Measurements from ENCODE around the gene MYLK4.

MYLK4 gene

GRCh38 chr6:2659381-2659780 is 91.3 kb downstream of the MYLK4 start:
- TF ChIP-seq YY1 (IDR thresholded peaks at IDR 0.05; ENCODE audit: insufficient read depth, insufficient read length) (no peak), ZNF274 (IDR thresholded peaks at IDR 0.05; ENCODE audit: low read depth, low read length) (no peak), SUZ12 (IDR thresholded peaks at IDR 0.05; ENCODE audit: extremely low read depth, insufficient read depth, insufficient read length) (no peak)
- DNase-seq (ENCODE audit: low read depth, low spot score), result no peak
- no peak overlapping the region for H3K9ac ChIP-seq (ENCODE audit: insufficient read length, low read depth)
- peaks cover 22% of the 10 kb centered on the region for H3K9me3 ChIP-seq (ENCODE audit: insufficient read depth, low read length)
- no peaks in the 10 kb centered on the region for H3K27me3 ChIP-seq (ENCODE audit: insufficient read depth, insufficient read length)
- H3K36me3 ChIP-seq (ENCODE audit: insufficient read depth, insufficient read length, low read length), result no peaks in the 10 kb centered on the region
- no peak overlapping the region for H3K4me3 ChIP-seq (ENCODE audit: insufficient read length, low read depth)
- no peaks in the 10 kb centered on the region for H3K4me1 ChIP-seq (ENCODE audit: insufficient read depth, insufficient read length)

GRCh38 chr6:2658788-2659187 is 91.9 kb downstream of the MYLK4 start:
- H3K9ac ChIP-seq (ENCODE audit: insufficient read length, low read depth), result no peak overlapping the region
- no peaks in the 10 kb centered on the region for H3K36me3 ChIP-seq (ENCODE audit: insufficient read depth, insufficient read length, low read length)
- DNase-seq (ENCODE audit: low read depth, low spot score), result no peak
- H3K4me1 ChIP-seq (ENCODE audit: insufficient read depth, insufficient read length), result no peaks in the 10 kb centered on the region
- no peak for TF ChIP-seq YY1 (IDR thresholded peaks at IDR 0.05; ENCODE audit: insufficient read depth, insufficient read length)
- no peak for TF ChIP-seq SUZ12 (IDR thresholded peaks at IDR 0.05; ENCODE audit: extremely low read depth, insufficient read depth, insufficient read length)
- TF ChIP-seq ZNF274 (IDR thresholded peaks at IDR 0.05; ENCODE audit: low read depth, low read length), result no peak
- no peak overlapping the region for H3K4me3 ChIP-seq (ENCODE audit: insufficient read length, low read depth)
- peaks cover 22% of the 10 kb centered on the region for H3K9me3 ChIP-seq (ENCODE audit: insufficient read depth, low read length)
- H3K27me3 ChIP-seq (ENCODE audit: insufficient read depth, insufficient read length), result no peaks in the 10 kb centered on the region

GRCh38 chr6:2656460-2657079 is 94.2 kb downstream of the MYLK4 start:
- Histone ChIP-seq H3K4me3 (ENCODE audit: insufficient read length, low read depth) (no peak overlapping the region), H3K9me3 (ENCODE audit: insufficient read depth, low read length) (peaks cover 13% of the 10 kb centered on the region), H3K36me3 (ENCODE audit: insufficient read depth, insufficient read length, low read length) (no peaks in the 10 kb centered on the region), H3K4me1 (ENCODE audit: insufficient read depth, insufficient read length) (no peaks in the 10 kb centered on the region), H3K27me3 (ENCODE audit: insufficient read depth, insufficient read length) (no peaks in the 10 kb centered on the region), H3K9ac (ENCODE audit: insufficient read length, low read depth) (no peak overlapping the region)
- no peak for TF ChIP-seq YY1 (IDR thresholded peaks at IDR 0.05; ENCODE audit: insufficient read depth, insufficient read length)
- TF ChIP-seq ZNF274 (IDR thresholded peaks at IDR 0.05; ENCODE audit: low read depth, low read length), result no peak
- TF ChIP-seq SUZ12 (IDR thresholded peaks at IDR 0.05; ENCODE audit: extremely low read depth, insufficient read depth, insufficient read length), result no peak
- no peak for DNase-seq (ENCODE audit: low read depth, low spot score)

- Histone ChIP-seq H3K4me3 (ENCODE audit: insufficient read length, low read depth) (no peak overlapping the region), H3K27me3 (ENCODE audit: insufficient read depth, insufficient read length) (no peaks in the 10 kb centered on the region), H3K9ac (ENCODE audit: insufficient read length, low read depth) (no peak overlapping the region), H3K36me3 (ENCODE audit: insufficient read depth, insufficient read length, low read length) (no peaks in the 10 kb centered on the region), H3K4me1 (ENCODE audit: insufficient read depth, insufficient read length) (no peaks in the 10 kb centered on the region), H3K9me3 (ENCODE audit: insufficient read depth, low read length) (peaks cover 13% of the 10 kb centered on the region)
- DNase-seq (ENCODE audit: low read depth, low spot score), result no peak
- TF ChIP-seq ZNF274 (IDR thresholded peaks at IDR 0.05; ENCODE audit: low read depth, low read length) (no peak), SUZ12 (IDR thresholded peaks at IDR 0.05; ENCODE audit: extremely low read depth, insufficient read depth, insufficient read length) (no peak), YY1 (IDR thresholded peaks at IDR 0.05; ENCODE audit: insufficient read depth, insufficient read length) (no peak)
Observed at GRCh38 chr6:2655844-2656433, 94.8 kb downstream of the MYLK4 start.

GRCh38 chr6:2653369-2654032 is 97.2 kb downstream of the MYLK4 start:
- no peak overlapping the region for H3K9ac ChIP-seq (ENCODE audit: insufficient read length, low read depth)
- peaks cover 13% of the 10 kb centered on the region for H3K9me3 ChIP-seq (ENCODE audit: insufficient read depth, low read length)
- H3K4me3 ChIP-seq (ENCODE audit: insufficient read length, low read depth), result no peak overlapping the region
- no peak for TF ChIP-seq YY1 (IDR thresholded peaks at IDR 0.05; ENCODE audit: insufficient read depth, insufficient read length)
- H3K4me1 ChIP-seq (ENCODE audit: insufficient read depth, insufficient read length), result no peaks in the 10 kb centered on the region
- H3K36me3 ChIP-seq (ENCODE audit: insufficient read depth, insufficient read length, low read length), result no peaks in the 10 kb centered on the region
- H3K27me3 ChIP-seq (ENCODE audit: insufficient read depth, insufficient read length), result no peaks in the 10 kb centered on the region
- no peak for DNase-seq (ENCODE audit: low read depth, low spot score)

GRCh38 chr6:2652611-2653010 is 98.1 kb downstream of the MYLK4 start:
- H3K36me3 ChIP-seq (ENCODE audit: insufficient read depth, insufficient read length, low read length), result no peaks in the 10 kb centered on the region
- TF ChIP-seq YY1 (IDR thresholded peaks at IDR 0.05; ENCODE audit: insufficient read depth, insufficient read length) (no peak), ZNF274 (IDR thresholded peaks at IDR 0.05; ENCODE audit: low read depth, low read length) (no peak), SUZ12 (IDR thresholded peaks at IDR 0.05; ENCODE audit: extremely low read depth, insufficient read depth, insufficient read length) (no peak)
- H3K4me1 ChIP-seq (ENCODE audit: insufficient read depth, insufficient read length), result no peaks in the 10 kb centered on the region
- no peaks in the 10 kb centered on the region for H3K27me3 ChIP-seq (ENCODE audit: insufficient read depth, insufficient read length)
- no peak overlapping the region for H3K9ac ChIP-seq (ENCODE audit: insufficient read length, low read depth)
- H3K4me3 ChIP-seq (ENCODE audit: insufficient read length, low read depth), result no peak overlapping the region
- peaks cover 13% of the 10 kb centered on the region for H3K9me3 ChIP-seq (ENCODE audit: insufficient read depth, low read length)
- no peak for DNase-seq (ENCODE audit: low read depth, low spot score)

GRCh38 chr6:2651961-2652360 is 98.8 kb downstream of the MYLK4 start:
- H3K36me3 ChIP-seq (ENCODE audit: insufficient read depth, insufficient read length, low read length), result no peaks in the 10 kb centered on the region
- H3K4me3 ChIP-seq (ENCODE audit: insufficient read length, low read depth), result no peak overlapping the region
- H3K27me3 ChIP-seq (ENCODE audit: insufficient read depth, insufficient read length), result no peaks in the 10 kb centered on the region
- no peak overlapping the region for H3K9ac ChIP-seq (ENCODE audit: insufficient read length, low read depth)
- peaks cover 13% of the 10 kb centered on the region for H3K9me3 ChIP-seq (ENCODE audit: insufficient read depth, low read length)
- no peak for DNase-seq (ENCODE audit: low read depth, low spot score)
- no peak for TF ChIP-seq YY1 (IDR thresholded peaks at IDR 0.05; ENCODE audit: insufficient read depth, insufficient read length)
- no peak for TF ChIP-seq SUZ12 (IDR thresholded peaks at IDR 0.05; ENCODE audit: extremely low read depth, insufficient read depth, insufficient read length)
- no peak for TF ChIP-seq ZNF274 (IDR thresholded peaks at IDR 0.05; ENCODE audit: low read depth, low read length)
- no peaks in the 10 kb centered on the region for H3K4me1 ChIP-seq (ENCODE audit: insufficient read depth, insufficient read length)

Measured in NT2/D1 (cell line).